Renal cortex interstitium (tissue), 11 donors: Measurements from ENCODE around the gene SLC35G4. TPM values are rescaled to one million over a fixed set of nuclear protein-coding genes. Genes with fewer than 3 reads are reported as not detected.
"Not testable (repeated sequence)": the region's sequence is repeated elsewhere in the genome, so short reads cannot be mapped to it uniquely, and the experiment has no call there.

Experiments
- DNase-seq, 11 donors: peaks; one replicate each; pipeline ENCODE4 v3.0.0-alpha.2; 2013; ENCODE audit warnings: low read depth in 9 of 11, low spot score in 4 of 11; ENCODE audit errors: extremely low read depth in 1 of 11
- polyA plus RNA-seq, 3 donors: library from polyadenylated mRNA; unstranded; fragments of 120-200 nt; gene quantifications; one replicate each; pipeline ENCODE4 v1.2.1, GENCODE V29; 2013; ENCODE audit not compliant: insufficient read length in 3 of 3

Gene SLC35G4
- polyA plus RNA-seq, 3 donors = not detected

- DNase-seq = peak in 1 of 11 donors; percentile 9
These were observed 1.5 kb upstream of the SLC35G4 start for GRCh38 chr18:11607906-11608305.

DNA sequence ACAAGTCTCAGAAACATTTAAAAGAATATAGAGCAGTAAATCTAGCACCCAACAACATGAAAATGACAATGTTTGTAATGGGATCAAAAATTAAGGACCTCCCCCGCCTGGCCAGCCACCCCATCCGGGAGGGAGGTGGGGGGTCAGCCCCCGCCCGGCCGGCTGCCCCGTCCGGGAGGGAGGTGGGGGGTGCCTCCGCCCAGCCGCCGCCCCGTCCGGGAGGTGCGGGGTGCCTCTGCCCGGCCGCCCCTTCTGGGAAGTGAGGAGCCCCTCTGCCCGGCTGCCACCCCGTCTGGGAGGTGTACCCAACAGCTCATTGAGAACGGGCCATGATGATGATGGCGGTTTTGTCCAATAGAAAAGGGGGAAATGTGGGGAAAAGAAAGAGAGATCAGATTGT, 778 bp upstream of the SLC35G4 start:
- not testable (repeated sequence) for DNase-seq

- DNase-seq = not testable (repeated sequence)
These were observed 3.7 kb downstream of the SLC35G4 start for GRCh38 chr18:11613073-11613472.

DNA sequence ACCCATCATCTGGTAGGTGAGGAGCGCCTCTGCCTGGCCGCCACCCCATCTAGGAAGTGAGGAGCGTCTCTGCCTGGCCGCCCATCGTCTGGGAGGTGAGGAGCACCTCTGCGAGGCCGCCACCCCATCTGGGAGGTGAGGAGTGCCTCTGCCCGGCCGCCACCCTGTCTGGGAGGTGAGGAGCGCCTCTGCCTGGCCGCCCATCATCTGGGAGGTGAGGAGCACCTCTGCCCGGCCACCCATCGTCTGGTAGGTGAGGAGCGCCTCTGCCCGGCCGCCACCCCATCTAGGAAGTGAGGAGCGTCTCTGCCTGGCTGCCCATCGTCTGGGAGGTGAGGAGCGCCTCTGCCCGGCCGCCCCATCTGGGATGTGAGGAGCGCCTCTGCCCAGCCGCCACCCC, 4.2 kb downstream of the SLC35G4 start:
- not testable (repeated sequence) for DNase-seq

GRCh38 chr18:11614042-11614441, 4.6 kb downstream of the SLC35G4 start:
- DNase-seq = not testable (repeated sequence)

DNA sequence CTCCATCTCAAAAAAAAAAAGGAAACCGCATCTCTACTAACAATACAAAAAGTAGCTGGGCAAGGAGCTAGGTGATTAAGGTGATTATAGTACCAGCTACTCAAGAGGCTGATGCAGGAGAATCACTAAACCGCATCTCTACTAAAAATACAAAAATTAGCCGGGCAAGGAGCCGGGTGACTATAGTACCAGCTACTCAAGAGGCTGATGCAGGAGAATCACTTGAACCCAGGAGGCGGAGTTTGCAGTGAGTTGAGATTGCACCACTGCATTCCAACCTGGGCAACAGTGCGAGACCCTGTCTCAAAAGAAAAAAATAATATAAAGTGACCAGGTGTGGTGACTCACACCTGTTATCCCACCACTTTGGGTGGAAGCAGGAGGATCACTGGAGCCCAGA, 5.6 kb downstream of the SLC35G4 start:
- not testable (repeated sequence) for DNase-seq

DNA sequence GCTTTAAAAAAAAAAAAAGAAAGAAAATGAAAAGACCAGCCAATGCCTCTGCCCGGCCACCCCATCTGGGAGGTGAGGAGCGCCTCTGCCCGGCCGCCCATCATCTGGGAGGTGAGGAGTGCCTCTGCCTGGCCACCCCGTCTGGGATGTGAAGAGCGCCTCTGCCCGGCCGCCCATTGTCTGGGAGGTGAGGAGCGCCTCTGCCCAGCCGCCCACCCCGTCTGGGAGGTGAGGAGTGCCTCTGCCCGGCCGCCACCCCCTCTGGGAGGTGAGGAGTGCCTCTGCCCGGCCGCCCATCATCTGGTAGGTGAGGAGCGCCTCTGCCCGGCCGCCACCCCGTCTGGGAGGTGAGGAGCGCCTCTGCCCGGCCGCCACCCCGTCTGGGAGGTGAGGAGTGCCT, 37.9 kb downstream of the SLC35G4 start:
- not testable (repeated sequence) for DNase-seq

- not testable (repeated sequence) for DNase-seq
These were observed 38.4 kb downstream of the SLC35G4 start for GRCh38 chr18:11647804-11648203.

GRCh38 chr18:11649839-11650238, 40.4 kb downstream of the SLC35G4 start:
- no peak for DNase-seq

- DNase-seq = no peak
These were observed 42.5 kb downstream of the SLC35G4 start for GRCh38 chr18:11651899-11652298.

- no peak for DNase-seq
These were observed 44.1 kb downstream of the SLC35G4 start for GRCh38 chr18:11653521-11653920.

GRCh38 chr18:11654736-11655605, 45.6 kb downstream of the SLC35G4 start:
- peak in 3 of 11 donors; percentile 27 to 46 (median 33) for DNase-seq

DNA sequence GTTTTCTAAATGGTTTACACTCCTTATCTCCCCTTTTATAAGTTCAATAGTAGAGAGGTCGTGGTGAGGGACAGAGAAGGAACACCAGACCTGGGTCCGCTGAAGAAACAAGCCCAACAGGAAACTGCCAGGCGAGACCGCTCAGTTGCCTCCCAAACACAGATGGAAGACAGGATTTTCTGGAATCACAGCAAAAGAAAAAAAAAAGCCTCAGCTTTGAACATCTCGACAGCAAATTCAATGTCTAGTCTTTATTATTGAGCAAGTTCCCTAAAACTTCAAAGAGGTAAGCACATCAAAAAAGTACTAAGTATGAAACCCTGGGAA, 46.2 kb downstream of the SLC35G4 start:
- DNase-seq = peak in 1 of 11 donors; percentile 27

DNA sequence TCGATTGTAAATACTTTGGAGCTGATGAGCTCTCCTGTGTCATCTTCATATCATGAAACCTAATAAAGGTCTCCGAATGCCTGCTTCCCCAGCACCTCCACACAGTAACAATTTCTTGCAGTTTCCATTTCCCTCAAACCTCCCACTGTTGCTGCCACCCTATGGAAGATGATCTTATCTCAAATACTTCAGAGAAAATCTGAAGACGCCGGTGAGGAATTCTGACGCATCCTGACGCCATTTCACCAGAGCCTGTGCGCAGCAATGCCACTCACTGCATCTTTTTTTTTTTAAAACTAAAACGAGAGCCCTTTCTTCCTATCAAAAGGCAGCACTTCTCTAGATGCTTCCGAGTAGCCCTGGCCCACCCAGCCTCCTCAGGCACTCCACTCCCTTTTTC, 47.8 kb downstream of the SLC35G4 start:
- DNase-seq = no peak

- no peak for DNase-seq
These were observed 48.2 kb downstream of the SLC35G4 start for GRCh38 chr18:11657554-11657953.

GRCh38 chr18:11658019-11658418, 48.6 kb downstream of the SLC35G4 start:
- DNase-seq = no peak

DNA sequence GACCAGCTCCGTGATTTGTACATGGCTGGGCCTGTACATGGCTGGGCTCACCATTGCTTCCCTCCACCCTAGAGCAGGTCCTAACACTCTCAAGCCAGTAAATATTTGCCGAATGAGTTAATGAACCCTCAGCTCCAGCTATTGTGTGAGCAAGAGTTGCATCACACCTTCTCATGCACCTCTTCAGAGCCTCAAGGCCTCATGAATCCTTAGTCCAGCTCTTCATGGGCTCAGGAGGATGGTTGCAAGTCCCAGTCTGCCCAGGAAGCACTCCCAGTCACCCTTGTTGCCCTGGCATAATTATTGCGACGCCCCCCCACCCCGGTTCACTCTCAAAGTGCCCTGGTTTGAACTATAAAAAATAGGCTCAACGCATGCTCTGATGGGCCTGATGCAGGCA, 49.6 kb downstream of the SLC35G4 start:
- no peak for DNase-seq
